HepG2 (cell line): ENCODE measurements around the gene YY1. TPM values are rescaled to one million over a fixed set of nuclear protein-coding genes. Genes with fewer than 3 reads are reported as not detected.

ENCODE experiments used
- JUND ChIP-seq: sonication (generic); formaldehyde crosslinking; IDR thresholded peaks from 2 replicates; pipeline ENCODE4 v1.8.0; 2022; ENCODE audit warnings: mild to moderate bottlenecking, missing genetic modification reagents
- KDM2A ChIP-seq: sonication (generic); formaldehyde crosslinking; IDR thresholded peaks from 2 replicates; pipeline ENCODE4 v1.4.0; 2020; ENCODE audit warnings: low read depth, missing genetic modification reagents, borderline replicate concordance
- NCOR1 ChIP-seq: fragments of 200-600 bp; sonication (generic); IDR thresholded peaks from 2 replicates; pipeline ENCODE4 v1.7.0; 2017; ENCODE audit warnings: antibody characterized with exemption, low read length, borderline replicate concordance
- RNF2 ChIP-seq: fragments of 450-650 bp; conservative IDR thresholded peaks from 2 replicates; pipeline ENCODE4 v1.6.1; 2016; ENCODE audit warnings: low read depth
- TOE1 ChIP-seq: sonication (generic); formaldehyde crosslinking; IDR thresholded peaks from 2 replicates; pipeline ENCODE4 v1.4.0; 2020; ENCODE audit warnings: mild to moderate bottlenecking, missing genetic modification reagents
- ZBTB1 ChIP-seq: sonication (generic); formaldehyde crosslinking; IDR thresholded peaks from 2 replicates; pipeline ENCODE4 v1.4.0; 2020; ENCODE audit warnings: missing genetic modification reagents, borderline replicate concordance
- ZNF180 ChIP-seq: sonication (generic); formaldehyde crosslinking; IDR thresholded peaks from 2 replicates; pipeline ENCODE4 v1.4.0; 2020; ENCODE audit warnings: low read depth, missing genetic modification reagents, borderline replicate concordance
- polyA plus RNA-seq, 8 experiments: library from polyadenylated mRNA; depleted of rRNA in 3 of 8; stranded (reverse) in 7 of 8; unstranded in 1 of 8; fragments of >200 nt; fragmentation: Illumina TruSeq in 4 of 8; extraction: Trizol in 4 of 8; gene quantifications; 2 replicates each; pipeline versions ENCODE4 v1.2.1 to v1.2.3, GENCODE V29; 2011 to 2016; ENCODE audit warnings: low read depth in 4 of 8, missing spikeins in 1 of 8, mixed read lengths in 1 of 8; ENCODE audit not compliant: insufficient read depth in 1 of 8
- total RNA-seq, 5 experiments: library from RNA; depleted of rRNA; stranded (reverse); fragments of >200 nt; fragmentation: Illumina TruSeq; extraction: Trizol; gene quantifications; 2 replicates each; pipeline ENCODE4 v1.2.3, GENCODE V29; 2016; ENCODE audit warnings: low read depth in 1 of 5
- TF ChIP-seq, protein P1 (sequence below): sonication (generic); formaldehyde crosslinking; IDR thresholded peaks from 2 replicates; pipeline ENCODE4 v1.5.0; 2020; ENCODE audit warnings: mild to moderate bottlenecking, missing genetic modification reagents, borderline replicate concordance
- TF ChIP-seq, protein P2 (sequence below): sonication (generic); formaldehyde crosslinking; IDR thresholded peaks from 2 replicates; pipeline ENCODE4 v1.5.0; 2020; ENCODE audit warnings: mild to moderate bottlenecking, missing genetic modification reagents
- TF ChIP-seq, protein P3 (sequence below), 2 experiments: fragments of 450-650 bp in 1 of 2; sonication (generic) in 1 of 2; formaldehyde crosslinking; IDR thresholded peaks; 2 replicates each; pipeline versions ENCODE4 v1.5.0 to v1.8.0; 2020 to 2022; ENCODE audit warnings: mild to moderate bottlenecking in 1 of 2, missing genetic modification reagents in 1 of 2
- TF ChIP-seq, protein P4 (sequence below): sonication (generic); formaldehyde crosslinking; IDR thresholded peaks from 2 replicates; pipeline ENCODE4 v1.4.0; 2020; ENCODE audit warnings: mild to moderate bottlenecking, missing genetic modification reagents
- TF ChIP-seq, protein P5 (sequence below): sonication (generic); formaldehyde crosslinking; IDR thresholded peaks from 2 replicates; pipeline ENCODE4 v1.4.0; 2020; ENCODE audit warnings: mild to moderate bottlenecking, missing genetic modification reagents

The YY1 gene
- total and polyA plus RNA-seq, 2 of the 13 experiments (the other 11 are each of a cell fraction or from before 2014, with no cell fraction given): 29.4 to 68.1 TPM

DNA sequence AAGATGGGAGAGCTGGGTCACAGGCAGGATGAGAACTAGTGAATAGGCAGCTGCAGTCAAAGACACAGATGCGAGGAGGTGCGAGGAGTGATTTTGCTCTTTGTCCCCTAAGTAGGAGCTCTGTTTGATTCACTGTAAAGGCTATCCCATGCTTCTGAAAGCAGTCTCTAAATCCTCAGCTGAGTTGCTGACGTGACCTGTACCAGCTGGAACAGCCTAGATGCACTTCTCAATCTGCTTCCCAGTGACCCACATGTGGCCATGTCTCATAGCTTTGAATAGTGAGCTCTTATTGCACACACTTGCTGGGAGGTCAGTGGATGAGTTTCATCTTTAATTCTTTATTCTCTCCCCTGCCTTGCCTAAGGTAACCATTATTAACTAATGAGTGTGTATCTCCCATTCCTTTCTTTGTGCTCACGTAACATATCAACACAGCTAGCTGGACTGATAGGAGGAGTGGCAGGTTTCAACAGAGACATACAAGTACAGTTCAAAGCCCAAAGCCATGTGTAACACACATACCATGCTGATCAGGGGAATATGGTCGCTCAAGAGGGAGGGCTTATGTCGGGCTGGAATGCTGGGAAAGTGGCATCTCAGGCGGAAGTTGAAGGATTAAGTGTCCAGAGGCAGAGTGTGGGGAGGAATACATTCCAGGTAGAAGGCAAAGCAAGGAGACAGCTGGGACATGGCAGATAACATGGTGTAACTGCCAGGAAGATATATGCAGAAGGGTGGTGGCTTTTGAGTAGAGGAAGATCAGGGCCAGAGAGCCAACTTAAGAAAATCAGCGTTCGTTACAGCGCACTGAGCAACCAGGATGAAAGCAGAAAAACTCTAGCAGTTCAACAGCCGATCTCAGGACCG is 15.4 kb upstream of the YY1 start (continued):
- TF ChIP-seq, protein P1, sequence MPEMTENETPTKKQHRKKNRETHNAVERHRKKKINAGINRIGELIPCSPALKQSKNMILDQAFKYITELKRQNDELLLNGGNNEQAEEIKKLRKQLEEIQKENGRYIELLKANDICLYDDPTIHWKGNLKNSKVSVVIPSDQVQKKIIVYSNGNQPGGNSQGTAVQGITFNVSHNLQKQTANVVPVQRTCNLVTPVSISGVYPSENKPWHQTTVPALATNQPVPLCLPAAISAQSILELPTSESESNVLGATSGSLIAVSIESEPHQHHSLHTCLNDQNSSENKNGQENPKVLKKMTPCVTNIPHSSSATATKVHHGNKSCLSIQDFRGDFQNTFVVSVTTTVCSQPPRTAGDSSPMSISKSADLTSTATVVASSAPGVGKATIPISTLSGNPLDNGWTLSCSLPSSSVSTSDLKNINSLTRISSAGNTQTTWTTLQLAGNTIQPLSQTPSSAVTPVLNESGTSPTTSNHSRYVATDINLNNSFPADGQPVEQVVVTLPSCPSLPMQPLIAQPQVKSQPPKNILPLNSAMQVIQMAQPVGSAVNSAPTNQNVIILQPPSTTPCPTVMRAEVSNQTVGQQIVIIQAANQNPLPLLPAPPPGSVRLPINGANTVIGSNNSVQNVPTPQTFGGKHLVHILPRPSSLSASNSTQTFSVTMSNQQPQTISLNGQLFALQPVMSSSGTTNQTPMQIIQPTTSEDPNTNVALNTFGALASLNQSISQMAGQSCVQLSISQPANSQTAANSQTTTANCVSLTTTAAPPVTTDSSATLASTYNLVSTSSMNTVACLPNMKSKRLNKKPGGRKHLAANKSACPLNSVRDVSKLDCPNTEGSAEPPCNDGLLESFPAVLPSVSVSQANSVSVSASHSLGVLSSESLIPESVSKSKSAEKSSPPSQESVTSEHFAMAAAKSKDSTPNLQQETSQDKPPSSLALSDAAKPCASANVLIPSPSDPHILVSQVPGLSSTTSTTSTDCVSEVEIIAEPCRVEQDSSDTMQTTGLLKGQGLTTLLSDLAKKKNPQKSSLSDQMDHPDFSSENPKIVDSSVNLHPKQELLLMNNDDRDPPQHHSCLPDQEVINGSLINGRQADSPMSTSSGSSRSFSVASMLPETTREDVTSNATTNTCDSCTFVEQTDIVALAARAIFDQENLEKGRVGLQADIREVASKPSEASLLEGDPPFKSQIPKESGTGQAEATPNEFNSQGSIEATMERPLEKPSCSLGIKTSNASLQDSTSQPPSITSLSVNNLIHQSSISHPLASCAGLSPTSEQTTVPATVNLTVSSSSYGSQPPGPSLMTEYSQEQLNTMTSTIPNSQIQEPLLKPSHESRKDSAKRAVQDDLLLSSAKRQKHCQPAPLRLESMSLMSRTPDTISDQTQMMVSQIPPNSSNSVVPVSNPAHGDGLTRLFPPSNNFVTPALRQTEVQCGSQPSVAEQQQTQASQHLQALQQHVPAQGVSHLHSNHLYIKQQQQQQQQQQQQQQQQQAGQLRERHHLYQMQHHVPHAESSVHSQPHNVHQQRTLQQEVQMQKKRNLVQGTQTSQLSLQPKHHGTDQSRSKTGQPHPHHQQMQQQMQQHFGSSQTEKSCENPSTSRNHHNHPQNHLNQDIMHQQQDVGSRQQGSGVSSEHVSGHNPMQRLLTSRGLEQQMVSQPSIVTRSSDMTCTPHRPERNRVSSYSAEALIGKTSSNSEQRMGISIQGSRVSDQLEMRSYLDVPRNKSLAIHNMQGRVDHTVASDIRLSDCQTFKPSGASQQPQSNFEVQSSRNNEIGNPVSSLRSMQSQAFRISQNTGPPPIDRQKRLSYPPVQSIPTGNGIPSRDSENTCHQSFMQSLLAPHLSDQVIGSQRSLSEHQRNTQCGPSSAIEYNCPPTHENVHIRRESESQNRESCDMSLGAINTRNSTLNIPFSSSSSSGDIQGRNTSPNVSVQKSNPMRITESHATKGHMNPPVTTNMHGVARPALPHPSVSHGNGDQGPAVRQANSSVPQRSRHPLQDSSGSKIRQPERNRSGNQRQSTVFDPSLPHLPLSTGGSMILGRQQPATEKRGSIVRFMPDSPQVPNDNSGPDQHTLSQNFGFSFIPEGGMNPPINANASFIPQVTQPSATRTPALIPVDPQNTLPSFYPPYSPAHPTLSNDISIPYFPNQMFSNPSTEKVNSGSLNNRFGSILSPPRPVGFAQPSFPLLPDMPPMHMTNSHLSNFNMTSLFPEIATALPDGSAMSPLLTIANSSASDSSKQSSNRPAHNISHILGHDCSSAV (CRISPR knock-in tag): no peak
- TF ChIP-seq ZBTB1 (CRISPR knock-in tag) (no peak), JUND (CRISPR knock-in tag) (no peak), ZNF180 (no peak), KDM2A (CRISPR knock-in tag) (no peak), NCOR1 (no peak), TOE1 (CRISPR knock-in tag) (no peak), RNF2 (no peak)
- TF ChIP-seq, protein P2, sequence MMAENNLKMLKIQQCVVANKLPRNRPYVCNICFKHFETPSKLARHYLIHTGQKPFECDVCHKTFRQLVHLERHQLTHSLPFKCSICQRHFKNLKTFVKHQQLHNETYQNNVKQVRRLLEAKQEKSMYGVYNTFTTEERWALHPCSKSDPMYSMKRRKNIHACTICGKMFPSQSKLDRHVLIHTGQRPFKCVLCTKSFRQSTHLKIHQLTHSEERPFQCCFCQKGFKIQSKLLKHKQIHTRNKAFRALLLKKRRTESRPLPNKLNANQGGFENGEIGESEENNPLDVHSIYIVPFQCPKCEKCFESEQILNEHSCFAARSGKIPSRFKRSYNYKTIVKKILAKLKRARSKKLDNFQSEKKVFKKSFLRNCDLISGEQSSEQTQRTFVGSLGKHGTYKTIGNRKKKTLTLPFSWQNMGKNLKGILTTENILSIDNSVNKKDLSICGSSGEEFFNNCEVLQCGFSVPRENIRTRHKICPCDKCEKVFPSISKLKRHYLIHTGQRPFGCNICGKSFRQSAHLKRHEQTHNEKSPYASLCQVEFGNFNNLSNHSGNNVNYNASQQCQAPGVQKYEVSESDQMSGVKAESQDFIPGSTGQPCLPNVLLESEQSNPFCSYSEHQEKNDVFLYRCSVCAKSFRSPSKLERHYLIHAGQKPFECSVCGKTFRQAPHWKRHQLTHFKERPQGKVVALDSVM: no peak
- TF ChIP-seq, protein P3, sequence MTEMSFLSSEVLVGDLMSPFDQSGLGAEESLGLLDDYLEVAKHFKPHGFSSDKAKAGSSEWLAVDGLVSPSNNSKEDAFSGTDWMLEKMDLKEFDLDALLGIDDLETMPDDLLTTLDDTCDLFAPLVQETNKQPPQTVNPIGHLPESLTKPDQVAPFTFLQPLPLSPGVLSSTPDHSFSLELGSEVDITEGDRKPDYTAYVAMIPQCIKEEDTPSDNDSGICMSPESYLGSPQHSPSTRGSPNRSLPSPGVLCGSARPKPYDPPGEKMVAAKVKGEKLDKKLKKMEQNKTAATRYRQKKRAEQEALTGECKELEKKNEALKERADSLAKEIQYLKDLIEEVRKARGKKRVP (CRISPR knock-in tag; IDR thresholded peaks at IDR 0.05): no peak
- TF ChIP-seq, protein P4, sequence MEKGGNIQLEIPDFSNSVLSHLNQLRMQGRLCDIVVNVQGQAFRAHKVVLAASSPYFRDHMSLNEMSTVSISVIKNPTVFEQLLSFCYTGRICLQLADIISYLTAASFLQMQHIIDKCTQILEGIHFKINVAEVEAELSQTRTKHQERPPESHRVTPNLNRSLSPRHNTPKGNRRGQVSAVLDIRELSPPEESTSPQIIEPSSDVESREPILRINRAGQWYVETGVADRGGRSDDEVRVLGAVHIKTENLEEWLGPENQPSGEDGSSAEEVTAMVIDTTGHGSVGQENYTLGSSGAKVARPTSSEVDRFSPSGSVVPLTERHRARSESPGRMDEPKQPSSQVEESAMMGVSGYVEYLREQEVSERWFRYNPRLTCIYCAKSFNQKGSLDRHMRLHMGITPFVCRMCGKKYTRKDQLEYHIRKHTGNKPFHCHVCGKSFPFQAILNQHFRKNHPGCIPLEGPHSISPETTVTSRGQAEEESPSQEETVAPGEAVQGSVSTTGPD (CRISPR knock-in tag): no peak
- TF ChIP-seq, protein P5, sequence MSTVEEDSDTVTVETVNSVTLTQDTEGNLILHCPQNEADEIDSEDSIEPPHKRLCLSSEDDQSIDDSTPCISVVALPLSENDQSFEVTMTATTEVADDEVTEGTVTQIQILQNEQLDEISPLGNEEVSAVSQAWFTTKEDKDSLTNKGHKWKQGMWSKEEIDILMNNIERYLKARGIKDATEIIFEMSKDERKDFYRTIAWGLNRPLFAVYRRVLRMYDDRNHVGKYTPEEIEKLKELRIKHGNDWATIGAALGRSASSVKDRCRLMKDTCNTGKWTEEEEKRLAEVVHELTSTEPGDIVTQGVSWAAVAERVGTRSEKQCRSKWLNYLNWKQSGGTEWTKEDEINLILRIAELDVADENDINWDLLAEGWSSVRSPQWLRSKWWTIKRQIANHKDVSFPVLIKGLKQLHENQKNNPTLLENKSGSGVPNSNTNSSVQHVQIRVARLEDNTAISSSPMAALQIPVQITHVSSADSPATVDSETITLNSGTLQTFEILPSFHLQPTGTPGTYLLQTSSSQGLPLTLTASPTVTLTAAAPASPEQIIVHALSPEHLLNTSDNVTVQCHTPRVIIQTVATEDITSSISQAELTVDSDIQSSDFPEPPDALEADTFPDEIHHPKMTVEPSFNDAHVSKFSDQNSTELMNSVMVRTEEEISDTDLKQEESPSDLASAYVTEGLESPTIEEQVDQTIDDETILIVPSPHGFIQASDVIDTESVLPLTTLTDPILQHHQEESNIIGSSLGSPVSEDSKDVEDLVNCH (CRISPR knock-in tag): no peak
